ENCODE measurements around the gene POLE4. TPM values are rescaled to one million over a fixed set of nuclear protein-coding genes. Genes with fewer than 3 reads are reported as not detected.

POLE4 gene
- total RNA-seq, 1 donor from 2014 or later = 59.8 TPM

DNA sequence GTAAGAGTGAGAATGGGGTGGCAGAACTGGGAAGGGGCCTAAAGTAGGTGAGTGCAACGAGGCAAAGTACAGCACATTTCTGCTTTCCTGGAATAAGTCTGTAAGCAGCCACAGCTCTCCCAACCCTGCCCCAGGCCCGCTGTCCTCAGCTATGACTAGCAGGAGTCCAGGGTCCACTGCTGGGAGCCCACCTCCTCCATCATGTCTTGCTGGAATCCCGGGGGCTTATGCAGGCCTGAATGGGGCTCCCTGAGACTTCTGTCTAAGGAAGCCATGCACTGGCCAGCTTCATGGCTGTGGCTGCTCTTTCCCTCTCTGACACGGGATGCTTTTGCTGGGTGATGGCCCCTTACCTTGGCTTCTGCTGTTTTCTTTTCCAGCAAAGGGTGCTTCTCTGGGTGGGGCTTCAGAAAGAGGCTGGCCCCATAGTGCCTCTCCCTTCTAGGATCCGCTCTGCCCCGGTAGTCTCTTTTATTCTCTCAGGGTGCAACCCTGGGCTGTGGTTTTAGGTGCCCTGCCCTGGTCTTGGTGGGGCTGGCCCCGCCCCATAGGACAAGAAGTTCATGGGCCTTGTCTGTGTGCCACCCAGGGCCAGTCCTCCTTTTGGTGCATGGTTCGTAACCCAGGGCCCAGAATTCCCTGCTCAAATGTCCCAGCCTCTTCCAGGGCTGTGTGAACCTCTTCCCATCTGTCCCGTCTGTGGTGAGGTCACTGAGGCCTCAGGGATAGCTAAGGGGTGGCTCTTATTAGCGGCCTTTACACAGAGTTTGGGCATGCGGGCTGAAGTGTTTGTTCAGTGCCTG, 33.8 kb upstream of the POLE4 start:
- Histone ChIP-seq H3K9me3 (no peaks in the 10 kb centered on the region), H3K4me1 (peaks cover 4% of the 10 kb centered on the region), H3K4me3 (no peak overlapping the region), H3K27ac (no peak overlapping the region), H3K36me3 (no peaks in the 10 kb centered on the region), H3K27me3 (no peaks in the 10 kb centered on the region)
- ATAC-seq (no peak), DNase-seq (no peak)
- TF ChIP-seq, protein P1, sequence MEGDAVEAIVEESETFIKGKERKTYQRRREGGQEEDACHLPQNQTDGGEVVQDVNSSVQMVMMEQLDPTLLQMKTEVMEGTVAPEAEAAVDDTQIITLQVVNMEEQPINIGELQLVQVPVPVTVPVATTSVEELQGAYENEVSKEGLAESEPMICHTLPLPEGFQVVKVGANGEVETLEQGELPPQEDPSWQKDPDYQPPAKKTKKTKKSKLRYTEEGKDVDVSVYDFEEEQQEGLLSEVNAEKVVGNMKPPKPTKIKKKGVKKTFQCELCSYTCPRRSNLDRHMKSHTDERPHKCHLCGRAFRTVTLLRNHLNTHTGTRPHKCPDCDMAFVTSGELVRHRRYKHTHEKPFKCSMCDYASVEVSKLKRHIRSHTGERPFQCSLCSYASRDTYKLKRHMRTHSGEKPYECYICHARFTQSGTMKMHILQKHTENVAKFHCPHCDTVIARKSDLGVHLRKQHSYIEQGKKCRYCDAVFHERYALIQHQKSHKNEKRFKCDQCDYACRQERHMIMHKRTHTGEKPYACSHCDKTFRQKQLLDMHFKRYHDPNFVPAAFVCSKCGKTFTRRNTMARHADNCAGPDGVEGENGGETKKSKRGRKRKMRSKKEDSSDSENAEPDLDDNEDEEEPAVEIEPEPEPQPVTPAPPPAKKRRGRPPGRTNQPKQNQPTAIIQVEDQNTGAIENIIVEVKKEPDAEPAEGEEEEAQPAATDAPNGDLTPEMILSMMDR (IDR thresholded peaks at IDR 0.05) = no peak
- intact Hi-C loops (cut with DNase I) = no loop called here

DNA sequence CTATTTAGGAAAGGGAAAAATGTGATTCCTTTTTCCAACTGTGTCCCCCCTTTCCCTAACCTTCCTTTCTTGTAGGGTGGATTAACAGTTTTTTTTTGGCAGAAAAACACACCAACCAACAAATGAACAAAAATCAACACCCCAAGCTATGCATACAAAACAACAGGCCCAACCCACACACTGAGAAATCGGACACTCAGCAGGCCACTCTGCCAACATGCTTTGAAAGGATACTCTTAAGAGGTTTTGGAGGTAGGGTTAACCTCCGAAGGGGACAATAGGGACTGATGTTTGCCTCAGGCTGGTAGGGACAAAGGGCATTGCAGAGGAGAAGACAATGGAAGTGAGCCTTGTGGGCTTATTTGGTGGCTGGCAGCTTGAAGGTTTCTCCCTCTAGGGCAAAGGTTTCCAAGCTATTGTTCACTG, 33.1 kb upstream of the POLE4 start:
- ATAC-seq = no peak
- H3K27ac ChIP-seq = no peak overlapping the region
- no peaks in the 10 kb centered on the region for H3K36me3 ChIP-seq
- H3K27me3 ChIP-seq = no peaks in the 10 kb centered on the region
- H3K4me3 ChIP-seq = no peak overlapping the region
- H3K9me3 ChIP-seq = no peaks in the 10 kb centered on the region
- DNase-seq = no peak
- TF ChIP-seq, protein P1 (IDR thresholded peaks at IDR 0.05) = no peak
- intact Hi-C loops (cut with DNase I) = no loop called here
- H3K4me1 ChIP-seq = no peaks in the 10 kb centered on the region

DNA sequence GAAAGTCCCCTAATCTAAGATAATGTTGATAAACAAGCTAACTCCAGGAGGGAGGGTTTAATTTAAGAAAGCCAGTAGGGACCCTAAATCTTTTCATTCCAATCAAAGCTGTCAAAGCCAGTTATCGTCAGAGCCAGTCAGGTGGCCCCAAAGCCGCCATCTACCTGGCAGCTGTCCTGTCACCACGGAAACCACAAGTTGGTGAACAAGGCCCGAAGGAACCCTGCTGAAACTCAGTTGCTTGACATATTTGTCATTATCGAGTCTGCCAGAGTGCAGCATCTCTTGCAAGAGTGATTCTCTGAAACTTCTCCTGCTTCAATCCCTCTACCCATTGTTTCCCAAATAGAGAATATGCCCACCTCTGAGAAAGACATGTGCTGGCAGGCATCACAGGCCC, 30.8 kb upstream of the POLE4 start:
- no peak for ATAC-seq
- intact Hi-C loops (cut with DNase I) = no loop called here
- H3K27me3 ChIP-seq = no peaks in the 10 kb centered on the region
- H3K4me3 ChIP-seq = no peak overlapping the region
- no peaks in the 10 kb centered on the region for H3K36me3 ChIP-seq
- H3K9me3 ChIP-seq = no peaks in the 10 kb centered on the region
- no peaks in the 10 kb centered on the region for H3K4me1 ChIP-seq
- no peak overlapping the region for H3K27ac ChIP-seq
- DNase-seq = no peak
- TF ChIP-seq, protein P1 (IDR thresholded peaks at IDR 0.05) = no peak

DNA sequence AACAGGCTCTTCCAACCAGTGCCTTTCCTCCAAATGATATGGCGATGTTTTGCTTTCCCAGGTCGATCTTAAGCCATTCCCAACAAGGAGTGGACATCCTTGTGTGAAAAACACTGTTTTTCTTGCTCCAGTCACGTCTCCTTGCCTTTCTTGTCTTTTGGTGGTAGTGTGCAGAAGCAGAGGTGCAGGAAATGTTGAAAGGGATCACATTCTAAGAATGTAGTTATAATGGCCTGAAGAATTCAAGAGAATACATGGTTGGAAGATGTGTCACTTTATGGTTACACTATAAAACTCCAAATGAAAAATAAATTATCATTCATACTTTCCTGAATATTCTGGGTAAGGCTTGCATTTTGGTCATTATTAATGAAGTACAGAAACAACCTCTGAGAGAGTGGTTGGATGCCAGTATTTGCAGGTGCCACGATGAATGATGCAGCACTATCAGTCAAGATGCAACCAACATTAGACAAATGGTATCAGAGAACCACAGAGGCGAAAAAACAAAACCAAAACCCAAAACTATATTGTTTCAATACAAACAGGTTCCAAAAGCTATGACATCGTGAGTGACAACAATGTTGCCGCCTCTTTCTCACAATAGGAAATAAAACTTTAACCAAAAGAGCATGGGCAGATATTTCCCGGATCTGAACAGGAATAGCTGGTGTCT, 27.5 kb upstream of the POLE4 start:
- Histone ChIP-seq H3K27ac (no peak overlapping the region), H3K27me3 (no peaks in the 10 kb centered on the region), H3K36me3 (no peaks in the 10 kb centered on the region), H3K9me3 (no peaks in the 10 kb centered on the region), H3K4me1 (no peaks in the 10 kb centered on the region), H3K4me3 (no peak overlapping the region)
- TF ChIP-seq, protein P1 (IDR thresholded peaks at IDR 0.05) = no peak
- no peak for DNase-seq
- intact Hi-C loops (cut with DNase I) = no loop called here
- no peak for ATAC-seq

DNA sequence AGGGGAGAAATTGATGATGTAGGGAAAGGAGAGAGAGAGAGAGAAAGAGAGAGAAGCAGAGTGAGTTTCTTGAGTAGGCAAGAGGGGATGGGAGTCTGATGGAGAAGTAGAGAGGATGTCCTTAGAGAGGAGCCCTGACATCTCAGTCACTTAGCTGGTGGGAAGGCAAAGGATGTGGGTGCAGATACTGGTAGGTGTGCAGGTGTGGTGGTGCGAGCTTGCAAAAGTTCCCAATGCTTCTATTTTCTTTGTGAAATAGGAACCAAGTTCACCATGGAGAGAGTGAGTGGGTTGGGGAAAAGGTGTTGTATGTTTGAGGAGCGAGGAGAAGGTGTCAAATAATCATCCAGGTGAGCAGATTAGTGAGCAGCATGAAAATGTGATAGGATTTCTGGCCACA, 26.5 kb upstream of the POLE4 start:
- no peaks in the 10 kb centered on the region for H3K9me3 ChIP-seq
- H3K36me3 ChIP-seq = no peaks in the 10 kb centered on the region
- no peaks in the 10 kb centered on the region for H3K4me1 ChIP-seq
- TF ChIP-seq, protein P1 (IDR thresholded peaks at IDR 0.05) = no peak
- H3K27ac ChIP-seq = no peak overlapping the region
- no peaks in the 10 kb centered on the region for H3K27me3 ChIP-seq
- DNase-seq (no peak), ATAC-seq (no peak)
- H3K4me3 ChIP-seq = no peak overlapping the region
- intact Hi-C loops (cut with DNase I) = no loop called here

All from upper lobe of right lung (tissue), 1 donor.